Pulmonary artery endothelial cell (primary cell): ENCODE data around the gene NETO2. TPM values are rescaled to one million over a fixed set of nuclear protein-coding genes. Genes with fewer than 3 reads are reported as not detected.

Source experiments
- DNase-seq: peaks from one replicate; pipeline ENCODE4 v3.0.0-alpha.2; 2011; ENCODE audit warnings: low read depth, low spot score
- total RNA-seq: library from RNA; depleted of rRNA; stranded (reverse); fragments of >200 nt; gene quantifications from 2 replicates; pipeline ENCODE4 v1.2.3, GENCODE V29; 2014

Gene NETO2
- total RNA-seq, 1 donor from 2014 or later: 29.6 TPM

DNA sequence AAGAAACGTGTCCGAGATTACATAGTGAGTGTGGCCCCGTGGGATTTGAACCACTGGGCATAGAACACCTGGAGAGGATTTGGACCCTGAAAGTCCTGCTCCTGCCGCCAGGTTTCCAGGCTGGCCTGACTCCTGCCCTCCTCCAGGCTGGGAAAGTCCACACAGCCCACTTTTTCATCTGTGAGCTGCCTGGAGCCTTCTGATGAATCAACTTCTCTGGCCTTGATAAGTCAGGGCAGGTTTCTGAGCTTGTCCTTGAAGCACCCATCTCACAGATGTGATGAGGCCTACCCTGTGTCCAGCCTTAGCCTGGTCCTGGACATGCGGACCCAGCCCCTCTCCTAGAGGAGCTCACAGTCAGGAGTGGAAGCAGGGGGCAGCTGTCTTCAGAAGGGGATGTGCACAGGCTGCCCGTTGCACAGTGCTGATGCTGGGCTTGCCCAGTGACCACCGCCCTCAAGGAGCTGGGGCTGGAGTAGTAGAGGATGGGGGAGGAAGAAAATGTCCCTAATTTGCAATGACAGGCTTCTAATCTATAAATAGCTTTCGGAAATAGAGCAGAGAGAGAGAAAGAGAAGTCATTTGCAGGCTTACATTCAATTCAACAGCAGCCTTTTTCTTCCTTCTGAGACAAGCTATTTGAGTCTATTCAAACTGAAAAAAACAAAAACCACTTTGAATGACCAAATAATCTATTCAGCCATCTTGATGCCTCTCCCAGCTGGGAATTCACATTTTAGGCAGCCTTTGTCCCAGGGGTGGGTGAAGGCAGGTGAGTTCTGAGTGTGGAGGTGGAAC lies 96.8 kb downstream of the NETO2 start:
- no peak for DNase-seq

DNA sequence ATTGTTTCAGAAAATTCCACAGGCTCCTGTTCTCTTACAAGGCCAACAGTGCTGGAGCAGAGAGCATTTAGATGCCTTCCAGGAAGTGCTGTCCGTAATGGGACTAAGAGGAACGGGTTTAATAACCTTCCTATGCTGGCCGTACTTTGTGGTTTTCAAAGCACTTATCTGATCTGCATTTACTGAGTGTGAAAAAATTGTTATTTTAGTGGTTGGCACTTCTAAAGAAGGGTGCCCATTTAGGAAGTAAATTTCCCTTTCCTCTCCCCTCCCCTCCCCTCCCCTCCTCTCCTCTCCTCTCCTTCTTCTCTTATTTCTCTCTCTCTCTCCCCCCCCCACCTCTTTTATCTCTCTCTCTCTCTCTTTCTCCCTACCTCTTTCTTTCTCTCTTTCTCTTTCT lies 98.3 kb downstream of the NETO2 start:
- no peak for DNase-seq

DNA sequence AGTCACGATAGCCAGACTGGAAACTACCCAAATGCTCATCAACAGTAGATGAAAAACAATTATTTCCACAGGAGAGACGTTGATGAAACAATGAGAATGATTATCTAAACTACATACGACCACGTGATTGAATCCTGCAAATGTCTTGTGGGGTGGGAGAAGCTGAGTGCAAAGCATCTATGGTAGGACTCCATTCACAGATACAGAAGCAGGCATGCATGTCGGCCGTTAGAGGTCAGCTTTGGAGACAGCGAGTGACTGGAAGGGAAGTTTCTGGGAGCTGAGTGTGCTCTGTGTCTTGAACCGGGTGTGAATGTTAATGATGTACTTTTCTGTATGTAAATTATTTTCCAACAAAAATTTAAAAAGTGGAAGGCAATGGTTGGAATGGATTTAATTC lies 98.7 kb downstream of the NETO2 start:
- DNase-seq: no peak

DNA sequence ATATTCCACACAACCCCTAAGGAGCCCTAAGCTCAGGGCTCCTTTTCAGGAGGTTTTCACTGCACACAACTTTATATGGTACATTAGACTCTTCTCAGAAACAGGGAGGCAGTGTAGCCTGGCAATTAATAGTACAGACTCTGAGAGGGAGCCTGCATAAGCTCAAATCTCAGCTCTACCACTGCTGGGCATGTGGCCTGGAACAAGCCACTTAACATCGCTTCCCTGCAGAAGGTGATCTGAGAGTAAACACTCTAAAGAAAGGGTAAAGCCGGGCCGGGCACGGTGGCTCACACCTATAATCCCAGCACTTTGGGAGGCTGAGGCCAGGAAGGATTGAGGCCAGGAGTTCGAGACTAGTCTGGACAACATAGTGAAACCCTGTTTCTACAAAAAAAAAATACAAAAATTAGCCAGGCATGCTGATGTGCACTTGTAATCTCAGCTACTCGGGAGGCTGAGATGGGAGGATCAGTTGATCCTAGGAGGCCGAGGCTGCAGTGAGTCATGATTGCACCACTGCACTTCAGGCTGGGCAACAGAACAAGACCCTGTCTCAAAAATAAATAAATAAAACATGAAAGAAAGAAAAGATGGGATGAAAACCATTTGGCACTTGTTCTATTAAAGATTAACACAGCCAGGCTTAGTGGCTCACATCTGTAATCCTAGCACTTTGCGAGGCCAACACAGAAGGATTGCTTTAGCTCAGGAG lies 99.6 kb downstream of the NETO2 start:
- DNase-seq: no peak

DNA sequence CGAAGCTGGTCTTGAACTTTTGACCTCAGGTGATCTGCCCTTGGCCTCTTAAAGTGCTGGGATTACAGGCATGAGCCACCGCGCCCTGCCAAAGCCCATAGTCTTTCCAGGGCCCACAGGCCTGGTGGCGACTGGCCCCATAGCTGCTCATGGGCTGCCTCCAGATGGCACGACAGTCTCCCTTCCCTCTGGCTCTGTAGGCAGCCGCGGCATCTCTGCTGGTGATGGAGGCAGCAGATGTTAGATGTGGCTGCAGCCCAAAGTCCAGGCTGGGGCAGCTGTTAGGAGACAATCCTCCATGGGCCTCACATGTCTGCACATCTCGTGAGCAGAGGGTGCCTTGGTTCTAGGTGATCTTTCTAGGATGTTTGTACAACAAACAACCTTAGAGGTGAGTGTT lies 100.5 kb downstream of the NETO2 start:
- no peak for DNase-seq

DNA sequence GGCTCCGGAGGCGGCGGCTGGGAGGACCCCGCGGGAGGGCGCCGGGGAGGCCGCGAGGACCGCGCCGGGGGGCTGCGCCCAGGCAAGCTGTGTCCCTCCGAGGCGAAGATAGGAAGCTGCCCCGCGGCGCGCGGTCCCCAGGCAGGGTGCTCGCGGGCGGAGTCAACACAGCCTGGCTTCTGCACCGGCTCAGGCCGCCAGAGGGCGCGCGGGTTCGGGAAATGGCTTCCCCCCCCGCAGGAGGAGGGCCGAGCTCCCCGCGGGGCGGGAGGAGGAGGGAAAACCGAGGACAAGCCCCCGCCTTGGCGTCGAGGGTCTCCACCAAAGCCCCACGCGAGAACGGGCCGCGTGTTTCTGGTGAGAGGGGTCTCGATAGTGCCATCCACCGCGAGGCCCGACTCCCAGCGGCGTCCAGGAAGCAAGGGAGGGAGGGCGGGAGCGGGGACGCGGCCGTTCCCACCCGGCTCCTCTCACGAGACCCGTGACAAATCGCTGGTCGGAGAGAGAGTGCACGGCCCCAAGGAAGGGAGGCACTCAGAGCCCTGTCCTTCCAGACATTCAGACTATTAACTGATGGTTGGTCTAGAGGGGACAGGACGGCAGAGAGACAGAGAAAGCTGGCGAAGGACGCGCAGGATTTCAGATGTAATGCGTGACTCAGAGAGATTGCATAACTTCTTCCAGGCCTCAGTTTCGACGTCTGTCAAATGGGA lies 105.8 kb downstream of the NETO2 start:
- peak; percentile 8 for DNase-seq

DNA sequence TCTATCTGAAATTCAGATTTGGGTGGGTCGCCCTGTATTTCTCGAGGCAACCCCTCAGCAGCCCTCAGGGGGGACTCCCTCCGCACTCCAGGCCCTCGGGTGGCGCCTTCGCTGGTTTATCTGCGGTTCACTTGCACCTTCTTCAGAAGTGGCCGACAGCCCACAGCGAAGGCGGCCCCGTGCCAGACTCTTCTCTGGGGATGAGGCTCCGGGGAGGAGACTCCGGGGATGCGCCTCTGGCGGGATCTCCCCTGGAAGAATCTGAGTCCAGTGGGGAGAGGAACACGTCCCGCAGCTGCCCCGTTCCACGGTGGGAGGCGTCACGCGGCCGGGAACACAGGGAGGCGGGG lies 106.4 kb downstream of the NETO2 start:
- no peak for DNase-seq

DNA sequence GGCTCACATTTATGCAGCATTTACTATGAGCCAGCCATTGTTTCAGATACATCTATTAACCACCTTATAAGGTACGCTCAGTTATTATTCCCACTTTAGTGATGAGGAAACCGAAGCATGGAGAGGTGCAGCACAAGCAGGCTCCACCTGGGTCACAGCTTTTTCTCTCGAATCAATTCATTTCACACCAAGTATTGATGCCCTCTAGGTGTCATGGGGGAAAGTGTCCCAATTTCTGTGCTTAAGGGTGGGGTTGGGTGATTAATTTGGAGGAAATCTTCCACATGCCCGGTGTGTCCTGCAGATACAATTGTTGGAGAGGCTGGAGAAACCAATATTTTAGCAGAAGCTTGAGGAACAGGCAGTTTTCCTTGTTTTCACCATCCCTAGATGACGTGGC lies 107.5 kb downstream of the NETO2 start:
- no peak for DNase-seq

DNA sequence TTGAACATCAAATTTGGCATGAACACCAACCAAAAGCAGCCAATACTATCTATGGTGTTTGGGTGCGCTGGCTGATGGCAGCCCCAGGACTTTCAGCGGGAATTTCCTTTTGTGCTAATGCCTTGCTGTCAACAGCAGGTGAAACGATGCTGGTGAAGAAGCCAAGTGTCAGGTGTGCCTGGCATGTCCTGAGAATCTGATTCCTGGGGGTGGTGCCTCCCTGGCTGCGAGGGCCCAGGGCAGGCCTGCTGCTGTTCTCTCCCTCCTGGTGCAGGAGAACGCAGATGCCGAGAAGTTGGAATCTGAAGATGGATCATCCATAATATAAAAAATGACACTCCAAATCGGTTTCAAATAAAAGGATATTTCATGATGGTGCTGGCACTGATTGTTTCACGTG lies 108.3 kb downstream of the NETO2 start:
- no peak for DNase-seq

DNA sequence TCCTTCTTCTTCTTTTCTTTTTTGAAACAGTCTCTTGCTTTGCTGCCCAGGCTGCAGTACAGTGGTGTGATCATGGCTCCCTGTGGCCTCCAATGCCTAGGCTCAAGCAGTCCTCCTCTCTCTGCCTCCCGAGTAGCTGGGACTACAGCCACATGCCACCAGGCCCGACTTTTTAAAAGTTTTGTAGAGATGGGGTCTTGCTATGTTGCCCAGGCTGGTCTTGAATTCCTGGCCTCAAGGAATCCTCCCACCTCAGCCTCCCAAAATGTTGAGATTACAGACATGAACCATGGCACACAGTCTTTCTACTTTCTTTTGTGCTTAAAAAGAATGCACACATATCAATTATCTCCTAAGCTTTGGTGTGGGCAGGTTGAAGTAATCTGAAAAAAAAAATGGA lies 109.3 kb downstream of the NETO2 start:
- DNase-seq: no peak

DNA sequence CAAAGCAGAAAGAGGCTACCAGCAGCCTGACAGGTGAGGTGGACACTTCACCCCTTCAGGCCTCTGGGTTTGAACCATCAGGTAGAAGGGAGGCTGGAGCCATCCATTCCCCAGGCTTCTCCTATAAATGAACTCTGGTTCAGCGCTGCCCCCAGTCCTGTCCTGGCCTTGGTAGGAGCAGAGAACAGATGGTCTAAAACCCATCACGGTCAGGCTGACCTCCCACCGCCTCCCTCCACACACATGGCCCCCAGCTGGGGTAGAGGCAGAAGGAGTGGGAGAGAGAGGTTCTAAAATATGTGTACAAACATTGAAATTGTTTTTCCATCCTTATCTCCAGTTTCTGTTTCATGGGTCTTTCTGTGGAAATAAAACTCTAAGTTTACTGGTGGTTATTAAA lies 110.6 kb downstream of the NETO2 start:
- DNase-seq: no peak

DNA sequence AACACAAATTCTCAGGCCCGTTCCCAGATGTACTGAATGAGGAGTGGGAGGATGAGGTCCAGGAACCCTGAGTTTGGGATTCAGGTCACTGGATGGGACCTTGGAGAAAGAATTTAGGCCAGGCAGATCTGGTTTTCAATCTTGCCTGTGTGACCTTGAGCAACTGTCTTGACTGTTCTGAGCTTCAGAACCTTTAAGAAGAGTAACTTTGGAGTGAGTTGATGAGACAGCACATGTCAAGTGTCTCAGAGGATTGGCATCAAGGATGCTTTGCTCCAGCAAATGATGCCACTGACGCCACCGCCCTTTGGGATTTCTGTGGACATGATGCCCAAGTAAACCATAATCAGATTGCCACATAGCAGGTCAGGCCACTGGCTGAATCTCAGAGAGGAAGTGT lies 114.0 kb downstream of the NETO2 start:
- DNase-seq: no peak

DNA sequence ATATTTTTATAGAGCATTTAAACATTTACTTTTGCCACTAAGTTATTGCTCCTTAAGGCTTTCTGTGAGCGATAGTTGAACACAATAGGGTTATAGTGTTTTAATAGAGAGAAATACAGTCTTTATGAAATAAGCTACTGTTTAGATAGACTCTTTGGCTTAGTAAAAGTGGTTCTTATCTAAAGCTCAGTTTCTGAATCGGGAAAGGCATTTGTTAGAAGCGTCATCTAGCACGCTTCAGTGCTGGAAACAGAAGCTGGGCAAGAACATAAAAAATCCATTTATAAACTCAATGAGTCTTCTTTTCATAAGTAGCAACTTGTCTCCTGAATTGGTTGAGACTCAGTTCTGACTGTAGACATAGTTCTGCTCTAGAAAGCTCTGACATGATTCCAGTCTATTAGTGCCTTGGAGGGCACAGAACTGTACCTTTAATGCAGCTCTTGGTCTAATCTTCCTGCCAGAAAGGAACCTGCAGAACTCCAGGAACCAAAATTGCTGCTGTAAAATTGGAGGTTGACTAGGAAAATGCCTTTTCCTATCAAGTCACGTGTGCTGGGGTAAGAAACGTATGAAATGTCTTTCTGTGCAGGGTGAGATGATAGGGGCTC lies 114.9 kb downstream of the NETO2 start:
- no peak for DNase-seq

Other genes starting within 250 kb of the NETO2 start
- 81.6 and 102 TPM in 2 replicates for gene DNAJA2, start 170.3 kb downstream of the NETO2 start, total RNA-seq